H1 (cell line): Measurements from ENCODE around the gene GPR157. TPM values are rescaled to one million over a fixed set of nuclear protein-coding genes. Genes with fewer than 3 reads are reported as not detected.

Source experiments
- ASH2L ChIP-seq: fragments of 200-600, 300-600 bp; sonication (generic); IDR thresholded peaks from one replicate; pipeline ENCODE4 v1.7.1; 2017; ENCODE audit warnings: low read length
- BCL11A ChIP-seq, 2 experiments: IDR thresholded peaks; one replicate each; pipeline ENCODE4 v1.6.1; 2011; ENCODE audit warnings: low read depth in 2 of 2, low read length in 2 of 2, mild to moderate bottlenecking in 2 of 2
- RNF2 ChIP-seq: fragments of 200-900, 300-1000 bp; sonication (generic); IDR thresholded peaks from 2 replicates; pipeline ENCODE4 v1.7.1; 2016; ENCODE audit warnings: borderline replicate concordance, low read depth, mild to moderate bottlenecking, antibody characterized with exemption, low read length; ENCODE audit not compliant: poor library complexity, severe bottlenecking; ENCODE audit errors: missing control alignments
- TBP ChIP-seq: IDR thresholded peaks from 2 replicates; pipeline ENCODE4 v1.6.1; 2011; ENCODE audit warnings: low read depth, low read length, improper control_type of control experiment
- ZNF274 ChIP-seq: IDR thresholded peaks from 2 replicates; pipeline ENCODE4 v1.7.0; 2012; ENCODE audit warnings: low read length, borderline replicate concordance; ENCODE audit errors: extremely low read depth
- polyA plus RNA-seq, 7 experiments: library from polyadenylated mRNA; depleted of rRNA in 3 of 7; stranded (reverse) in 5 of 7; unstranded in 2 of 7; fragments of >200 nt in 5 of 7; fragments of 200-250 nt in 2 of 7; gene quantifications; 1 replicate in 5 of 7; 2 replicates in 1 of 7; 4 replicates in 1 of 7; pipeline versions ENCODE4 v1.2.1 to v1.2.3, GENCODE V29; 2011 to 2013; ENCODE audit warnings: missing spikeins in 2 of 7, mixed read lengths in 2 of 7
- total RNA-seq: library from RNA; stranded (reverse); fragmentation: NEBNext Ultra II Directional; extraction: Animal tissue kit (Norgen Biotek cat#: 25700); gene quantifications from 2 replicates; pipeline ENCODE4 v1.2.1, GENCODE V29; 2021
- TF ChIP-seq, protein P1 (sequence below): fragments of 300-600 bp; sonication (generic); IDR thresholded peaks from 2 replicates; pipeline ENCODE4 v1.7.1; 2012; ENCODE audit warnings: low read length, moderate library complexity, mild to moderate bottlenecking, inconsistent platforms; ENCODE audit not compliant: insufficient replicate concordance
- TF ChIP-seq, protein P2 (sequence below), 3 experiments: IDR thresholded peaks; 1 replicate in 2 of 3; 2 replicates in 1 of 3; pipeline versions ENCODE4 v1.5.1 to v1.6.1; 2011; ENCODE audit warnings: low read length in 3 of 3, mild to moderate bottlenecking in 3 of 3, inconsistent platforms in 2 of 3, low read depth in 1 of 3, moderate library complexity in 1 of 3; ENCODE audit not compliant: insufficient read depth in 1 of 3; ENCODE audit errors: control extremely low read depth in 1 of 3

The GPR157 gene
- total and polyA plus RNA-seq, 2 of the 8 experiments (the other 6 are each of a cell fraction or from before 2014, with no cell fraction given) = 1.0 to 11.0 TPM

DNA sequence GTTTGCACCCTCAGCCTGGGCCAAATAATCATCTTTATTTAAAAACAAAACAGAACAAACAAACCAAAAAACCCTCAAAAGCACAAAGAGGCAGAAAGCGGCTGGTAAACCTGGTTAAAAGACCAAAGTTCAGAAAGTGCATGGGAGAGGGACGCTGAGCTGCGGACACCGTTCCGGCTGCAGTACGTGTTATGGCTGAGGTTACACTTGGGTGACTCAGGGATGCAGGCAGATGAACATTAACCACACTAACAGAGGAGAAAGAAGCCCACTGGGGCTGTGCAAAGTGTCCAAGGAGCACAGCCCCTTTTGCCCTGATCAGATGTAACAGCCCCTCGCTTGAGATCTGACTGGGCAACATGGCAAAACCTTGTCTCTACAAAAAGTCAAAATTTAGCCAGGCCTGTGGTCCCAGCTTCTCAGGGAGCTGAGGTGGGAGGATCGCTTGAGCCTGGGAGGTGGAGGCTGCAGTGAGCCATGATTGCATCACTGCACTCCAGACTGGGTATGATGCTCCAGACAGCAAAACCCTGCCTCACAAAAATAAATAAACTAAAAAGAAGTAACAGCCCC lies 28.3 kb downstream of the GPR157 start (continued):
- TF ChIP-seq, protein P1, sequence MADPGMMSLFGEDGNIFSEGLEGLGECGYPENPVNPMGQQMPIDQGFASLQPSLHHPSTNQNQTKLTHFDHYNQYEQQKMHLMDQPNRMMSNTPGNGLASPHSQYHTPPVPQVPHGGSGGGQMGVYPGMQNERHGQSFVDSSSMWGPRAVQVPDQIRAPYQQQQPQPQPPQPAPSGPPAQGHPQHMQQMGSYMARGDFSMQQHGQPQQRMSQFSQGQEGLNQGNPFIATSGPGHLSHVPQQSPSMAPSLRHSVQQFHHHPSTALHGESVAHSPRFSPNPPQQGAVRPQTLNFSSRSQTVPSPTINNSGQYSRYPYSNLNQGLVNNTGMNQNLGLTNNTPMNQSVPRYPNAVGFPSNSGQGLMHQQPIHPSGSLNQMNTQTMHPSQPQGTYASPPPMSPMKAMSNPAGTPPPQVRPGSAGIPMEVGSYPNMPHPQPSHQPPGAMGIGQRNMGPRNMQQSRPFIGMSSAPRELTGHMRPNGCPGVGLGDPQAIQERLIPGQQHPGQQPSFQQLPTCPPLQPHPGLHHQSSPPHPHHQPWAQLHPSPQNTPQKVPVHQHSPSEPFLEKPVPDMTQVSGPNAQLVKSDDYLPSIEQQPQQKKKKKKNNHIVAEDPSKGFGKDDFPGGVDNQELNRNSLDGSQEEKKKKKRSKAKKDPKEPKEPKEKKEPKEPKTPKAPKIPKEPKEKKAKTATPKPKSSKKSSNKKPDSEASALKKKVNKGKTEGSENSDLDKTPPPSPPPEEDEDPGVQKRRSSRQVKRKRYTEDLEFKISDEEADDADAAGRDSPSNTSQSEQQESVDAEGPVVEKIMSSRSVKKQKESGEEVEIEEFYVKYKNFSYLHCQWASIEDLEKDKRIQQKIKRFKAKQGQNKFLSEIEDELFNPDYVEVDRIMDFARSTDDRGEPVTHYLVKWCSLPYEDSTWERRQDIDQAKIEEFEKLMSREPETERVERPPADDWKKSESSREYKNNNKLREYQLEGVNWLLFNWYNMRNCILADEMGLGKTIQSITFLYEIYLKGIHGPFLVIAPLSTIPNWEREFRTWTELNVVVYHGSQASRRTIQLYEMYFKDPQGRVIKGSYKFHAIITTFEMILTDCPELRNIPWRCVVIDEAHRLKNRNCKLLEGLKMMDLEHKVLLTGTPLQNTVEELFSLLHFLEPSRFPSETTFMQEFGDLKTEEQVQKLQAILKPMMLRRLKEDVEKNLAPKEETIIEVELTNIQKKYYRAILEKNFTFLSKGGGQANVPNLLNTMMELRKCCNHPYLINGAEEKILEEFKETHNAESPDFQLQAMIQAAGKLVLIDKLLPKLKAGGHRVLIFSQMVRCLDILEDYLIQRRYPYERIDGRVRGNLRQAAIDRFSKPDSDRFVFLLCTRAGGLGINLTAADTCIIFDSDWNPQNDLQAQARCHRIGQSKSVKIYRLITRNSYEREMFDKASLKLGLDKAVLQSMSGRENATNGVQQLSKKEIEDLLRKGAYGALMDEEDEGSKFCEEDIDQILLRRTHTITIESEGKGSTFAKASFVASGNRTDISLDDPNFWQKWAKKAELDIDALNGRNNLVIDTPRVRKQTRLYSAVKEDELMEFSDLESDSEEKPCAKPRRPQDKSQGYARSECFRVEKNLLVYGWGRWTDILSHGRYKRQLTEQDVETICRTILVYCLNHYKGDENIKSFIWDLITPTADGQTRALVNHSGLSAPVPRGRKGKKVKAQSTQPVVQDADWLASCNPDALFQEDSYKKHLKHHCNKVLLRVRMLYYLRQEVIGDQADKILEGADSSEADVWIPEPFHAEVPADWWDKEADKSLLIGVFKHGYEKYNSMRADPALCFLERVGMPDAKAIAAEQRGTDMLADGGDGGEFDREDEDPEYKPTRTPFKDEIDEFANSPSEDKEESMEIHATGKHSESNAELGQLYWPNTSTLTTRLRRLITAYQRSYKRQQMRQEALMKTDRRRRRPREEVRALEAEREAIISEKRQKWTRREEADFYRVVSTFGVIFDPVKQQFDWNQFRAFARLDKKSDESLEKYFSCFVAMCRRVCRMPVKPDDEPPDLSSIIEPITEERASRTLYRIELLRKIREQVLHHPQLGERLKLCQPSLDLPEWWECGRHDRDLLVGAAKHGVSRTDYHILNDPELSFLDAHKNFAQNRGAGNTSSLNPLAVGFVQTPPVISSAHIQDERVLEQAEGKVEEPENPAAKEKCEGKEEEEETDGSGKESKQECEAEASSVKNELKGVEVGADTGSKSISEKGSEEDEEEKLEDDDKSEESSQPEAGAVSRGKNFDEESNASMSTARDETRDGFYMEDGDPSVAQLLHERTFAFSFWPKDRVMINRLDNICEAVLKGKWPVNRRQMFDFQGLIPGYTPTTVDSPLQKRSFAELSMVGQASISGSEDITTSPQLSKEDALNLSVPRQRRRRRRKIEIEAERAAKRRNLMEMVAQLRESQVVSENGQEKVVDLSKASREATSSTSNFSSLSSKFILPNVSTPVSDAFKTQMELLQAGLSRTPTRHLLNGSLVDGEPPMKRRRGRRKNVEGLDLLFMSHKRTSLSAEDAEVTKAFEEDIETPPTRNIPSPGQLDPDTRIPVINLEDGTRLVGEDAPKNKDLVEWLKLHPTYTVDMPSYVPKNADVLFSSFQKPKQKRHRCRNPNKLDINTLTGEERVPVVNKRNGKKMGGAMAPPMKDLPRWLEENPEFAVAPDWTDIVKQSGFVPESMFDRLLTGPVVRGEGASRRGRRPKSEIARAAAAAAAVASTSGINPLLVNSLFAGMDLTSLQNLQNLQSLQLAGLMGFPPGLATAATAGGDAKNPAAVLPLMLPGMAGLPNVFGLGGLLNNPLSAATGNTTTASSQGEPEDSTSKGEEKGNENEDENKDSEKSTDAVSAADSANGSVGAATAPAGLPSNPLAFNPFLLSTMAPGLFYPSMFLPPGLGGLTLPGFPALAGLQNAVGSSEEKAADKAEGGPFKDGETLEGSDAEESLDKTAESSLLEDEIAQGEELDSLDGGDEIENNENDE = no peak
- TF ChIP-seq TBP = no peak
- TF ChIP-seq, protein P2, sequence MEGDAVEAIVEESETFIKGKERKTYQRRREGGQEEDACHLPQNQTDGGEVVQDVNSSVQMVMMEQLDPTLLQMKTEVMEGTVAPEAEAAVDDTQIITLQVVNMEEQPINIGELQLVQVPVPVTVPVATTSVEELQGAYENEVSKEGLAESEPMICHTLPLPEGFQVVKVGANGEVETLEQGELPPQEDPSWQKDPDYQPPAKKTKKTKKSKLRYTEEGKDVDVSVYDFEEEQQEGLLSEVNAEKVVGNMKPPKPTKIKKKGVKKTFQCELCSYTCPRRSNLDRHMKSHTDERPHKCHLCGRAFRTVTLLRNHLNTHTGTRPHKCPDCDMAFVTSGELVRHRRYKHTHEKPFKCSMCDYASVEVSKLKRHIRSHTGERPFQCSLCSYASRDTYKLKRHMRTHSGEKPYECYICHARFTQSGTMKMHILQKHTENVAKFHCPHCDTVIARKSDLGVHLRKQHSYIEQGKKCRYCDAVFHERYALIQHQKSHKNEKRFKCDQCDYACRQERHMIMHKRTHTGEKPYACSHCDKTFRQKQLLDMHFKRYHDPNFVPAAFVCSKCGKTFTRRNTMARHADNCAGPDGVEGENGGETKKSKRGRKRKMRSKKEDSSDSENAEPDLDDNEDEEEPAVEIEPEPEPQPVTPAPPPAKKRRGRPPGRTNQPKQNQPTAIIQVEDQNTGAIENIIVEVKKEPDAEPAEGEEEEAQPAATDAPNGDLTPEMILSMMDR (IDR thresholded peaks at IDR 0.05; ENCODE audit: control extremely low read depth in 1 of 3, insufficient read depth in 1 of 3, low read depth in 1 of 3, low read length in 3 of 3) = no peak
- TF ChIP-seq ASH2L = no peak
- no peak for TF ChIP-seq RNF2
- TF ChIP-seq ZNF274 = no peak
- TF ChIP-seq BCL11A (IDR thresholded peaks at IDR 0.05; ENCODE audit: low read depth in 2 of 2, low read length in 2 of 2) = no peak
